ENCODE results near the gene SBK3.
"Not testable (repeated sequence)": the region's sequence is repeated elsewhere in the genome, so short reads cannot be mapped to it uniquely, and the experiment has no call there.

SBK3 gene

DNA sequence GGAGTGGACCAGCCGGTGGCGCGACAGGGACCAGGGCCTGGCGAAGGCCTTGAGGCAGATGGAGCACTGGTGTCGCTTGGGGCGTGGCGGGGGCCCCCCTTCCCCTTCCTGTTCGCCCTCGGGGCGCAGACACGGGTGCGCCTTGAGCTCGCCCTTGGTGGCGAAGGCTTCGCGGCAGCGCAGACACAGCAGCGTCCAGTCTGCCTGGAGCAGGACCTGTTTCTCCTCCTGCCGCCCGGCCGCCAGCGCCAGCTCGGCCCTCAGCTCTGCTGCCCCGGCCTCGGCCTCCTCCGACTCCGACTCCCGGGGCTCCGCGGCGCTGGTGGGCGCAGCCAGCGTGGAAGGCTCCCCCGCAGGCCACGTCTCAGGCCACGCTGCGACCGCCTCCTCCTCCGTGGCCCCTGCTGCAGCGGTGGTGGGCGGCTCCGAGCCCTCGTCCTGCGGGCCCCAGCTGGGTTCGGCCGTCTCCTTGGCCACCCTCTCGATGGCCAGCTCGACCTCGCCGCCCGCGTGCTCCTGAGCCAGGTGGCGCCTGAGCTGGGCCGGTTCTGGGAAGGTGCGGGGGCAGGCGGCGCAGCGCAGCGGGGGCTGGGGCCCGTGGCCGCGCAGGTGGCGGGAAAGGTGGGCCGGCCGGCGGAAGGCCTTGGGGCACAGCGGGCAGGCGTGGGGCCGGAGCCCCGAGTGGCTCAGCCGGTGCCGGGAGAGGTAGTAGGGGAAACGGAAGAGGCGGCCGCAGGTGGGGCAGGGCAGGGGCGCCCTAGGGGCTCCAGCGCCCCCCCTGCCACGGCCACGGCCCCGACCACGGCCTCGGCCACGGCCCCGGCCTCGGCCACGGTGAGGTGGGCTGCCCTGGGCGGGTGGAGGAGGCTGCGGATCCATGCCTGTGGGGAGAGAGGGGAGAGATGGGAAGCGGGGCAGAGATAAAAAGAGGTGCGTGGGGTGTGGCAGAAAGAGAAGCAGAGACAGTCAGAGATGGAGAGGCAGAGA, 33.7 kb upstream of the SBK3 start:
- no peak for DNase-seq (ENCODE audit: low read depth, low spot score)
- H3K27ac ChIP-seq = no peak overlapping the region
- TF ChIP-seq POLR2AphosphoS5 (IDR thresholded peaks at IDR 0.05; ENCODE audit: borderline replicate concordance, low read depth, low read length) = no peak
- no peak for TF ChIP-seq FOXP2 (optimal IDR thresholded peaks at IDR 0.05; ENCODE audit: control extremely low read depth, extremely low read length, insufficient read depth)
- no peak for TF ChIP-seq EZH2 (IDR thresholded peaks at IDR 0.05)
- peak overlapping the region; percentile 94 for H3K4me3 ChIP-seq
- H3K9me3 ChIP-seq (ENCODE audit: low read depth, low read length) = no peaks in the 10 kb centered on the region
- peak overlapping the region; percentile 96 for H3K9ac ChIP-seq (ENCODE audit: insufficient read length)
- peaks cover 15% of the 10 kb centered on the region; the same call in 1 of the 2 replicates for H3K36me3 ChIP-seq (ENCODE audit: insufficient read depth, low read length)

DNA sequence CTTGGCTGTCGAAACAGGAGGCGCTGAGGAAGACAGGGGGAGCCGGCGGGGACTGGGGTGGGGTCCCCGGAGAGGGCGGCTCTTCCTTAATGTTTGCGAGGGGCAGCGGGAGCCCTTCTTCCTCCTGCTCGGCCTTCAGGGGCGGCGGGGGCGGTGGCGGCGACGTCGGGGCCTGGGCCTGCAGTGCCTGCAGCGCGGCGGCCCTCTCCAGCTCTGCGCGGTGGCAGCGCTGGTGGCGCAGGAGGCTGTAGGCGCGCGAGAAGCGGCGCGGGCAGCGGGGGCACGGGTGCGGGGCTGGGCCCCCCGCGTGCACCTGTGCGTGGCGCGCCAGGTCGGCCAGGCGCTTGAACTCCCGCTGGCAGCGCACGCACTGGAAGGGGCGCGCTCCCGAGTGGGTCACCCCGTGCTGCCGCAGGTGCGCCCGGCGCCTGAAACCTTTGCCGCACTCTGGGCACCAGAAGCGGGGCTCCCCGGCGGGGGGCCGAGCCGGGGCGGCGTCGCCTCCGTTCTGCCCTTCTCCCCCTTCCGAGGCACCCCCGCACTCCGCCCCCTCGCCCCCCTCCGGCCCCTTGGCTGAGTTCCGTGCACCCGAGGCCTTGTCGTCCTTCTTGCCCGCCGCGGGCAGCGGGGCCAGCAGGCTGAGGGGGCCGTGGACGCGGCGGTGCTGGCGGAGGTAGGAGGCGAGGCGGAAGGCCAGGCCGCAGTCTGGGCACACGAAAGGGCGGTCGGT, 32.9 kb upstream of the SBK3 start:
- Histone ChIP-seq H3K36me3 (ENCODE audit: insufficient read depth, low read length) (peaks cover 15% of the 10 kb centered on the region; the same call in 1 of the 2 replicates), H3K4me3 (no peak overlapping the region), H3K27ac (no peak overlapping the region), H3K9me3 (ENCODE audit: low read depth, low read length) (no peaks in the 10 kb centered on the region), H3K9ac (ENCODE audit: insufficient read length) (no peak overlapping the region)
- no peak for DNase-seq (ENCODE audit: low read depth, low spot score)
- TF ChIP-seq EZH2 (IDR thresholded peaks at IDR 0.05) (no peak), FOXP2 (optimal IDR thresholded peaks at IDR 0.05; ENCODE audit: control extremely low read depth, extremely low read length, insufficient read depth) (no peak)

DNA sequence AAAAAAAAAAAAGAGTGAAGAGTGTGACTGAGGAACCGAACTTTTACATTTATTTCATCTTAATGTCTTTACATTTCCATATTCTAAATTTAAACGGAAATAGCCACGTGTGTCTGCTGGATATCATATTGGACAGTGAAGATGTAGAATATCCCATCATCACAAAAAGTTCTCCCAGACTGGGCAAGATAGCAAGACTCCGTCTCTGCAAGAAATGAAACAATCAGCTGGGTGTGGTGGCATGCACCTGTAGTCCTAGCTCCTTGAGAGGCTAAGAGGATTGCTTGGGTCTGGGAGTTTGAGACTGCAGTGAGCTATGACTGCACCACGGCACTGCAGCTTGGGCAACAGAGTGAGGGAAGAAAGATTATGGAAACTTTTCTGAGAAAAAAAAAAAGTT, 31.4 kb upstream of the SBK3 start:
- H3K27ac ChIP-seq = no peak overlapping the region
- TF ChIP-seq POLR2AphosphoS5 (IDR thresholded peaks at IDR 0.05; ENCODE audit: borderline replicate concordance, low read depth, low read length) = no peak
- TF ChIP-seq EZH2 (IDR thresholded peaks at IDR 0.05) = no peak
- TF ChIP-seq FOXP2 (optimal IDR thresholded peaks at IDR 0.05; ENCODE audit: control extremely low read depth, extremely low read length, insufficient read depth) = no peak

DNA sequence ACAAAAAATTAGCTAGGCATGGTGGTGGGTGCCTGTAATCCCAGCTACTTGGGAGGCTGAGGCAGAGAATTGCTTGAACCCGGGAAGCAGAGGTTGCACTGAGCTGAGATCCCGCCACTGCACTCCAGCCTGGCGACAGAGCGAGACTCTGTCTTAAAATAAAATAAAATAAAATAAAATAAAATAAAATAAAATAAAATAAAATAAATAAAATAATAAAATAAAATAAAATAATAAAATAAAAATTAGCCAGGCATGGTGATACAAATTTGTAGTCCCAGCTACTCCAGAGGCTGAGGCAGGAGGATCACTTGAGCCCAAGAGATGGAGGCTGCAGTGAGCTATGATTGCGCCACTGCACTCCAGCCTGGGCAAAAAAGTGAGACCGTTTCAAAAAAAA, 28.6 kb upstream of the SBK3 start:
- H3K36me3 ChIP-seq (ENCODE audit: insufficient read depth, low read length) = peaks cover 15% of the 10 kb centered on the region; the same call in 1 of the 2 replicates
- H3K9ac ChIP-seq (ENCODE audit: insufficient read length); DNase-seq (ENCODE audit: low read depth, low spot score); H3K4me3 ChIP-seq; H3K27ac ChIP-seq; H3K9me3 ChIP-seq (ENCODE audit: low read depth, low read length): not testable (repeated sequence)

More for the DNA sequence above, 31.4 kb upstream of the SBK3 start:
- Histone ChIP-seq H3K4me3 (no peak overlapping the region), H3K9me3 (ENCODE audit: low read depth, low read length) (no peaks in the 10 kb centered on the region), H3K9ac (ENCODE audit: insufficient read length) (no peak overlapping the region), H3K36me3 (ENCODE audit: insufficient read depth, low read length) (peaks cover 15% of the 10 kb centered on the region; the same call in 1 of the 2 replicates)
- DNase-seq (ENCODE audit: low read depth, low spot score) = no peak

DNA sequence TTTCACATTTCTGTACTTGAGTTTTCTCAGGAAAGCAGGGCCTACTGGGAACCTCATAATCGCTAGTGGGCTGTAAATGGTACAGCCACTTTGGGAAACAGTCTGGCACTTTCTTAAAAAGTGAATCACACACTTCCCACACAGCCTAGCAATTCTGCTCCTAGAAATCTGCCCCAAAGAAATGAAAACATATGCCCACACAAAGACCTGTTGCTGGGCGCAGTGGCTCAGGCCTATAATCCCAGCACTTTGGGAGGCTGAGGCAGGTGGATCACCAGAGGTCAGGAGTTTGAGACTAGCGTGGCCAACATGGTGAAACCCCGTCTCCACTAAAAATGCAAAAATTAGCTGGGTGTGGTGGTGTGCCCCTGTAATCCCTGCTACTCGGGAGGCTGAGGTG, 24.1 kb upstream of the SBK3 start:
- not testable (repeated sequence) for H3K4me3 ChIP-seq; DNase-seq (ENCODE audit: low read depth, low spot score); H3K36me3 ChIP-seq (ENCODE audit: insufficient read depth, low read length); H3K9me3 ChIP-seq (ENCODE audit: low read depth, low read length); H3K9ac ChIP-seq (ENCODE audit: insufficient read length); H3K27ac ChIP-seq

DNA sequence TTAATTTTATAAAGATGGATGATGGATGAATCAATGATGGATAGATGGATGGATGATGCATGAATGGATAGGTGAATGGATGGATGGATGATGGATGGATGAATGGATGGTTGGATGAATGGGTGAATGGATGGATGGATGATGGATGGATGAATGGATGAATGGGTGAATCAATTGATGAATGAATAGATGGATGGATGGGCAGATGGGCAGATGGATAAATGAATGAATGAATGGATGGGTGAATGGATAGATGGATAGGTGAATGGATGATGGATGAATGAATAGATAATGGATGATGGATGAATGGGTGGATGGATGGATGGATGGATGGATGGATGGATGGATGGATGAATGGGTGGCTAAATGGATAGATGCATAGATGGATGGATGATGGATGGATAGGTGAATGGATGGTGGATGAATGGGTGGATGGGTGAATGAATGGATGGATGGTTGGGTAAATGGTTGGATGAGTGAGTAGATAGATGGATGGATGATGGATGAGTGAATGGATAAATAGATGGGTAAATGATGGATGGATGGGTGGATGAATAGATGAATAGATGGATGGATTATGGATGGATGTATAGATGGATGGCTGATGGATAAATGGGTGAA, 22.5 kb upstream of the SBK3 start:
- Histone ChIP-seq H3K9me3 (ENCODE audit: low read depth, low read length) (no peaks in the 10 kb centered on the region), H3K27ac (no peak overlapping the region), H3K4me3 (no peak overlapping the region), H3K9ac (ENCODE audit: insufficient read length) (no peak overlapping the region), H3K36me3 (ENCODE audit: insufficient read depth, low read length) (no peaks in the 10 kb centered on the region)
- no peak for TF ChIP-seq POLR2AphosphoS5 (IDR thresholded peaks at IDR 0.05; ENCODE audit: borderline replicate concordance, low read depth, low read length)
- no peak for TF ChIP-seq EZH2 (IDR thresholded peaks at IDR 0.05)
- TF ChIP-seq FOXP2 (optimal IDR thresholded peaks at IDR 0.05; ENCODE audit: control extremely low read depth, extremely low read length, insufficient read depth) = no peak
- DNase-seq (ENCODE audit: low read depth, low spot score) = no peak

DNA sequence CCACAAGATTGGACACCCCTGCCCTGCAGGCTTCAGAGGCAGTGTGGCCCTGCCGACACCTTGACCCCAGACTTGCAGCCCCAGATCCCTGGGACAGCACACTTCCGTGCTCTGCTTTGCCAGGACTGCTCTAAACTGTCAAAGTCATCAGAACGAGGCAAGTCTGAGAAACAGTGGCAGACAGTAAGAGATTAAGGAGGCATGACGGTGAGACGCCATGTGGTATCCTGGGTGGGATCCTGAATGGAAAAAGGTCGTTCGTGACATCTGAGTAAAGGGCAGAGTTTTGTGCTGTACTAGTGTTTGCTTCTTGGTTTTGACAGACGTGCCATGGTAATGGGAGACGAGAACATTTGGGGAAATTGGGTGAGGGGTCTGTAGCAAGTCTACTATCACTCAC, 21.5 kb upstream of the SBK3 start:
- Histone ChIP-seq H3K36me3 (ENCODE audit: insufficient read depth, low read length) (no peaks in the 10 kb centered on the region), H3K9me3 (ENCODE audit: low read depth, low read length) (no peaks in the 10 kb centered on the region), H3K4me3 (no peak overlapping the region), H3K9ac (ENCODE audit: insufficient read length) (no peak overlapping the region), H3K27ac (no peak overlapping the region)
- no peak for TF ChIP-seq POLR2AphosphoS5 (IDR thresholded peaks at IDR 0.05; ENCODE audit: borderline replicate concordance, low read depth, low read length)
- no peak for TF ChIP-seq FOXP2 (optimal IDR thresholded peaks at IDR 0.05; ENCODE audit: control extremely low read depth, extremely low read length, insufficient read depth)
- no peak for TF ChIP-seq EZH2 (IDR thresholded peaks at IDR 0.05)
- no peak for DNase-seq (ENCODE audit: low read depth, low spot score)

DNA sequence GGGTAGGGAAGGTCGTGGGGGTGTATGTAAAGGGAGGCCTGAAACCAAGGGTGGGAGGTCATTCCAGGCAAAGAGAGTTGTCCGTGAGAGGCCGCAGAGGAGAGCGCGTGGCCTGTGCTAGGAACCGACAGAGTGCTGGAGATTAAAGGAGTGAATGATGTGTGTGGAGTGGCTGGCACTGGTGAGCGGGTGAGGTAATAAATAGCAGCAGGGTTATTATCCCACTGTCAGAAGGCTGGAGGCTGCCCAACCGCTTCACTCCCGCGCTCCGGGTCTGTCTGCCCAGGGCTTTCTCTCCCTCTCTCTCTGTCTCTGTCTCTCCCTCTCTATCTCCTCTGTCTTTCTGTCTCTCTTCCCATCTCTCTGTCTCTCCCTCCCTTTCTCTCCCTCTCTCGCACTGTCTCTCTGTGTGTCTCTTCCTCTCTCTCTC, 17.9 kb upstream of the SBK3 start:
- H3K9ac ChIP-seq (ENCODE audit: insufficient read length) = no peak overlapping the region
- no peak for DNase-seq (ENCODE audit: low read depth, low spot score)
- H3K27ac ChIP-seq = no peak overlapping the region
- no peaks in the 10 kb centered on the region for H3K9me3 ChIP-seq (ENCODE audit: low read depth, low read length)
- H3K4me3 ChIP-seq = no peak overlapping the region
- H3K36me3 ChIP-seq (ENCODE audit: insufficient read depth, low read length) = no peaks in the 10 kb centered on the region
- no peak for TF ChIP-seq POLR2AphosphoS5 (IDR thresholded peaks at IDR 0.05; ENCODE audit: borderline replicate concordance, low read depth, low read length)
- no peak for TF ChIP-seq FOXP2 (optimal IDR thresholded peaks at IDR 0.05; ENCODE audit: control extremely low read depth, extremely low read length, insufficient read depth)
- no peak for TF ChIP-seq EZH2 (IDR thresholded peaks at IDR 0.05)

Measured in SK-N-MC (cell line).